AG08395 (cell line): Measurements from ENCODE around the gene MTFR1L.
"Not testable (repeated sequence)": the region's sequence is repeated elsewhere in the genome, so short reads cannot be mapped to it uniquely, and the experiment has no call there.

Source experiments
- DNase-seq: peaks from one replicate; pipeline ENCODE4 v3.0.0; 2012; ENCODE audit warnings: mixed read lengths, low spot score

The MTFR1L gene

DNA sequence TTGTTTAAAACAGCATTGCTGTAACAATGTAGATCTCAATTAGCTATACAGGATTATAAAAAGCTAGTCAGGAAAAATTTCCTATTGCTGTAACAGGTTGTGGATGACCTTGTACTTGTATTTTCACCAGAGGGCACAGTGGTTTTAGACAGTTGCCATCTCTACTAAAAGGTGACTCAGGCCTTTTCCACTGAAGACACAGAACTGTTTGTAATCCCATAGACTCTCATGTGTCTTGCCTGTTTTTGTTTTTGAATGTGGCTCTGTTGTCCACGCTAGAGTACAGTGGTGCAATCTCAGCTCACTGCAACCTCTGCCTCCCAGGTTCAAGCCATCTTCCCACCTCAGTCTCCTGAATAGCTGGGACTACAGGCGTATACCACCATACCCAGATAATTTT is 5.9 kb downstream of the MTFR1L start:
- DNase-seq, result no peak

DNA sequence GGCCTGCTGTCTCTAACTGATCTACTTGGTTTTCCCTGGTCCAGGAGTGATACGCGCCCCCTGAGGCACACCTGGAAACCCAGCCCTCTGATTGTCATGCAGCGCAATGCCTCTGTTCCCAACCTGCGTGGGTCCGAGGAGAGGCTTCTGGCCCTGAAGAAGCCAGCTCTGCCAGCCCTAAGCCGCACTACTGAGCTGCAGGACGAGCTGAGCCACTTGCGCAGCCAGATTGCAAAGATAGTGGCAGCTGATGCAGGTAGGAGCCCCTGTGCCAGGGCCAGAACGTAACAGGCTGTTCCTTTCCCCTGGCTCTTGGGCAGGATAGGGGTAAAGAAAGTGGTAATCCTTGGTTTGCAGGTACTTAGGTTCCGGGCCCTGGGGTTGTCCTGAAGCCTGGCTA is 6.8 kb downstream of the MTFR1L start:
- no peak for DNase-seq

DNA sequence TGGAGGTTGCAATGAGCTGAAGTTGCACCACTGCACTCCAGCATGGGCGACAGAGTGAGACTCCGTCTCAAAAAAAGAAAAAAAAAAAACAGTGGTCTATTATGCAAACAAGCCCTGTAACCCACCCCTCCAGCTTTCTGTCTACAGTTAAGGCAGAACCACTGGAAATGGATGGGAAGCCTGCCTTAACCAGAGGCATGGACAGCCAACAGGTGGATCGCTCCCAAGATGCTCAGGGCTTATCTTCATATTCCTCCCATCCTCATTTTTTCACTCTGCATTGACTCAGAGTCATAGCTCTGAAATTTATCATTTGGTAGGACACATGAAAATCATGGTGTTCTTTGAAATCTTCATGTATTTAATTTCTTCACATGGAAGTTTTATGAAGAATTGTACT is 8.7 kb downstream of the MTFR1L start:
- DNase-seq, result no peak

DNA sequence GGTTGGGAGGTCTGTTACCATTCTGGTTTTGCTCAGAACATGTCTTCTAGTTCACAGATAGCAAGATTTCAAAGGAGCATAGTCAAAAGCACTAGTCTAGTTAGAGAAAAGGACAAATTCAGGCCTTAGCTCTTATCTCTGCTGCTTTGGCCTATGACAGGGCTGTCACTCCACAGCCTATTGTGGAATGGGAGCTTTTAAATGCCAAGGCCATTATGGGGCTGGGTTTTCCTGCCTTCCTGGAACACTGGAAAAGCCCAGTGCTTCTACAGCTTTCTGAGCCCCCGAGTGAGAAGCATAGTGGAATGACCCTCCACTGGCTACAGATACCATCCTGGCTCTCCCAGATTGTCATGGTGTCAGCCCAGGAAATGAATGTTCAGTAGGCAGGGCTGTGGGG is 9.3 kb downstream of the MTFR1L start:
- DNase-seq, result no peak

DNA sequence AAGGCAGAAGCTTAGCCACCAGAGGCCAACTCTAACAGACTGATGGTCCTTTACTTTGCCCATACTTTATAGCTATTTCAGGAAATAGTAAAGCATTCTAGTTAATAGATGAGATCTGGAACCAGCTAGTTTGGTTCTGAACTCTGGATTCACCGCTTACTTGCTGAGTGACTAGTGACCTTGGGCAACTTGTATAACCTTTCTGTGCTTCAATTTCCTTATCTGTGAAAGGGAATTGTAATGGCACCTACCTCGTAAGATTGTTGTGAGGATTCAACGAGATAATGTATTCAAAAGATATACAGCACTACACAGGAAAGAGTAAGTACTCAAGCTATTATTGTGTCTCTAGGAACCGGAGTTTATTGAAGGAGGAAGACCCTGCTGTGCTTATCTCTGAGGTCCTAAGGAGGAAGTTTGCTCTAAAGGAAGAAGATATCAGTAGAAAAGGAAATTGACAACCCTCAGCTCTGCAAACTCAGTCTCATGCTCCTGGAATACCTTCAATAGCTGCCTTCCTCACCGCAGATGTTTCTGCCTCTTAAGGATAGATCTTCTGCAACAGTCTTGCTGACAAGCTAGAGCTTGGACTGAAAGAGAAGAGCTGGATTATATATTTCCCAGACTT is 11.9 kb downstream of the MTFR1L start:
- no peak for DNase-seq

DNA sequence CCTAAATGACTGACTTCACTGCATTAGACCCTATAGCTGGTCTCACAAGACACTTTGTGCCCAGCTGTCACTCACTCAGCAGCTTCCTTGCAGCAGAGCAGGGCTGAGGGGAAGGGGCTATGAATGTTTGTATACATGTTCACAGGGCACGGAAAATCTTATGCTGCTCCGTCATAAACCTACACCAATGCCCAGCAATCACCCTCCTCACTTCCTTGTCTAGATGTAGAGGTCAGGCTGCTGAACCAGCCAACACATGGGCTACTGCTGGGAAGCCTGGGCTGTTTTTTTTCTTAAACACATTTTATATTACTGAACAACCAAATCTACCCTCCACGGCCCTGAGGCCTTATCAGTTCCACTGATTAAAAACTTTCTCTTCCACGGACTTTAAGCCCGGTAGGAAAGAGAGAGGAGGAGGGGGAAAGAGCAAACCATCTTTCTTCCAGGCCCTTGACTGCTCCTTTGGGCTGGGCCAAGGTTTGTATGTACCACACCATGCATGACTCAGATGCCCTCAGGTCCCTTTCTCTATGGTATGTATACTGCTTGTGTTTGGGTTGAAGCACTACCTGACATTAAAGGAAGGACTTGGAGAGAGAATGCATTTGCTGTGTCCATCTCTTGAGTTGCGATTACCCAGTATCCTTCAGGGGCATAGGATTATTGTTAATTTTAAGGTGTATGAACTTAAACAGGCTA is 12.7 kb downstream of the MTFR1L start:
- no peak for DNase-seq

DNA sequence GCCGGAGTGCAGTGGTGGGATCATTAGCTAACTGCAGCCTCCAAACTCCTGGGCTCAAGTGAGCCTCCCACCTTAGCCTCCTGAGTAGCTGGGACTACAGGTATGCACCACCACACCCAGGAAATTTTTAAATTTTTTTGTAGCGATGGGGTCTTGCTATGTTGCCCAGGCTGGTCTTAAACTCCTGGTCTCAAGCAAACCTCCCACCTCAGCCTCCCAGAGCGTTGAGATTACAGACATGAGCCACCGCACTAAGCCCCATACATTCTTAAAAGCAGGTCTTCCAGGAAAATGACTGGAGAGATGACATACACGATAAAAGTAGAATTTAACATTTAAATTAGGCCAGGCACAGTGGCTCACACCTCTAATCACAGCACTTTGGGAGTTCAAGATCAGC is 13.4 kb downstream of the MTFR1L start:
- no peak for DNase-seq

DNA sequence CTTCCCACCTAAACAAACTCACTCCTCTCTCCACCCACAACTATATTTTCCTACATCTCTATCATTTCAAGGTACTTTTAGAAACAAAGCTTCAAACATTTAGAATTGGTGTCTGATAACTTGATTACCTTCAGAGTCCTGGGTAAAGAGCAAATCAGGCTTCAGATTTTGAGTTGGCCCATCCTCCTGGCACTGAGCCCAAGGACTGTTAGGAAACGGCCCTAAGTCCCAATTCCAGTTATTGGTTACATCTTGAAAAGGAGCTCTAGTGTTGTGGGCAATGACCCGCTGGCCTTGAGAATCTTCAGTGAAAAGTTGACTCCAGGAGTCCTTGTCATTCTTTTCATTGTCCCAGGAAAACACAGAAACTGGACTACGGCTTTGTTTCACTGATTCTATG is 15.1 kb downstream of the MTFR1L start:
- no peak for DNase-seq

DNA sequence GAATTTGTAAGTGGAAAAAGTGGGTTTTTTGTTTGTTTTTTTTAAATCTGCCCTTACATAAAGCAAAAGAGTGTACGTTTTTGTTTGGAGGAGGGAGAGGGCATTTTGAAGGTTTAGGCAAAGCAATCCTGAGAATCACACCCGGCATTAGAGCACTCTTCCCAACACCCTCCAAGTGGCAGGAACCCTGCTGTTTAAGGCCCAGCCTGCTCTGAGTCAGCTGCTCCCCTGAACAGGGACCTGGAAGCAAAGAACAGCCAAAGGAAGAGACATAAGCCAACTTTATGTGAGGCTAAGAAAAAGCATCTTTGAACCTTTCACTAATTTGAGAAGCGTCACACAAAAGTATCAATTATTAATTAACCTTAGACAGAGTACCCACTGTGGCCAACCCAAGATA is 16.9 kb downstream of the MTFR1L start:
- DNase-seq, result no peak

DNA sequence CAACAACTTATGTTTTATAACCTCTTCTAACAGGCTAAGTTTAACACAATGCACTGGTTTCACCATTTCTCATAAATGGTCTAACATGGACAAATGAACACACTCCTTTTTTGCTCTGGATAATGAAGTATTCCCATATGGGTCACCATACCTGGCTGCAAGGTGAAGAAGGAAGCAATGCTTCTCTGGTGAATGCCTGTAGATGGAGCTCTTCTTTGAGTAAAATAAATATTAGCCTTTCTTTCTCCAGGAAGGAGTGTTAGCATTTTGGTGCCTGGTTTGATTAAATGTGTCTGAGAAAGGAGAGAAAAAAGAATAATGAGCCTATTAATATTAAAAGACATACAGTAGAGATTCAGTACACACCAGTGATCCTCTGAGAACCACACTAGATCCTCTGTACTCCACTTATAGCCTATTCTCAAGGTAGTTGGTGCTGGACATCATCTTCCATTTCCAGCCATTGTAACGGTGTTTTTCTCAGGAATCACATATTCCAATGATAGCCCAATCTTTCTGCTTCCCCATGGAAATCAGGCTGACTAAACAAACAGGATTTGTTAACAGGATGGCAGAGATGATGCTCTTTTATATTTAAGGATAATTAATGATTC is 17.6 kb downstream of the MTFR1L start:
- no peak for DNase-seq

DNA sequence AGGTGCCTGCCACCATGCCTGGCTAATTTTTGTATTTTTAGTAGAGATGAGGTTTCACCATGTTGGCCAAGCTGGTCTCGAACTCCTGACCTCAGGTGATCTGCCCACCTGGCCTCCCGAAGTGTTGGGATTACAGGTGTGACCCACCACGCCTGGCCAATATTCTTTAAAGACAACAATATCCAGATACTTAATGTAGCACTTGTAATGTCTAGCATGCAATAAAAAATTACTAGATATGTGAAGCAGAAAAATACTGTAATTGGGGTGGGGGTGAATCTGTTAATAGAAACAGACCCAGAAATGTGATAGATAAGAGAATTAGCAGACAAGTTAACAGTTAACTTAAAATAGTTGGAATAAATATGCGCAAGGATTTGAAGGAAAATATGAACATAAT is 20.1 kb downstream of the MTFR1L start:
- not testable (repeated sequence) for DNase-seq

DNA sequence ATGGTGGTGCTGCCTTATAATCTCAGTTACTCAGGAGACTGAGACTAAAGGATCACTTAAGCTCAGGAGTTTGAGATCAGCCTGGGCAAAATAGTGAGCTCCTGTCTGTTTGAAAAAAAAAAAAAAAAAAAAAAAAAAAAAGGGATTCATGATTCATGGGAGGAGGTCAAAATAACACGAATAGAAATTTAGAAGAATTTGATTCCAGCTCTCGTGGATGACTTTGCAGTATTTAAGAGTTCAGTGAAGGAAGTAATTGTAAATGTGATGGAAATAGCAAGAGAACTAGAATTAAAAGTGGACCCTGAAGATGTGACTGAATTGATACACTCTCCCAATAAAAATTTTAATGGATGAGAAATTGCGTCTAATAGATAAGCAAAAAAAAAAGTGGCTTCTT is 23.7 kb downstream of the MTFR1L start:
- no peak for DNase-seq

DNA sequence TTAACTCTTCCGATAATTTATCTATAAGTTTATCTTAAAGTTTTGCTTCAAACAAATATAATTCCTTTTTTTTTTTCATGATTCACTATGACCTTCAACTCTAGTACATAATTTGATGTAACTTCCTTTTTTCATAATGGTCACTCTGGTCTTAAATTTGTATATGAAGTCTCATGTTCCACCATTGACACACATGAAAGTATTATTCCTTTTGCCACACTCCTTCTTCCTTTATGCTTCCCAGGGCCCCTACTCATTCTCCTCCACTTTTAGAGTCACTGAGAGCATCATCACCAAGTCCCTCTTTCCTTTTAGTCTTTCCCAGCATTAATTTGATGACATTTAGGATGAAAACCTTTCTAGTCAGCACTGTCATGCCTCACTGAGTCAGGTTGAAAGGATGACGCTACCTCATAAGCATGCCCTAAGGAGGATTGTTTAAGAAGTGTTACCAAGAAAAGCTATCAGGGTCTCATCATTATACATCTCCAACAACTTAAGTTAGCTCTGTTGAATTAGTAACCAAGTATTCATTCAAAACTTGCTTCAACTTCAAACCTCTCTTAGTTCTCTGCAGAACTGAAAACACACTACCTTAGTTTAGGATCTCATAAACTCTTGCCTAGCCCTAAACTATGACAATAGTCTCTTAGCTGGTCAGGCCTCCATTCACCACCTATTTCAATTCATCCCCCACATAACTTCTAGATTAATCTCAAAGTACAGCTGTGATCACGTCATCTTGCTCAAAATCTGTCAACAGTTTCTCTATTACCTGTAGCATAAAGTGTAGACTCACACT is 25.0 kb downstream of the MTFR1L start:
- no peak for DNase-seq

DNA sequence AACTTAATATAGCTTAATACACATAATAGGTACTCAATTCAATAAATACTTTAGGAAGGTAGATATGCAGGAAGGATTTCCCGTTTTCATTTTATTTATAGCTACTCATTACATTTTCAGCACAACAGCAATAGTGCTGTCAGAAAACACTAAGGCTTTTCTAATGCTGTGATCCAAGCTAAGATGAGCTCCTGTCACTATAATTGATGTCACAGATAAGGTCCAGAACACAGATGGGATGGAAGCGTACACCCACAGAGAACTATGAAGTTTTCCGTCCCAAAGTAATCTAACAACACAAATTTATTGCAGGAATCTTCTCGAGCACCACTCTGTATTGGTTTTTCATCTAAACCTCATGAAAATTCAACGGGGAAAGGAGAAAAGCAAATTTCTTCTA is 25.9 kb downstream of the MTFR1L start:
- DNase-seq, result no peak

DNA sequence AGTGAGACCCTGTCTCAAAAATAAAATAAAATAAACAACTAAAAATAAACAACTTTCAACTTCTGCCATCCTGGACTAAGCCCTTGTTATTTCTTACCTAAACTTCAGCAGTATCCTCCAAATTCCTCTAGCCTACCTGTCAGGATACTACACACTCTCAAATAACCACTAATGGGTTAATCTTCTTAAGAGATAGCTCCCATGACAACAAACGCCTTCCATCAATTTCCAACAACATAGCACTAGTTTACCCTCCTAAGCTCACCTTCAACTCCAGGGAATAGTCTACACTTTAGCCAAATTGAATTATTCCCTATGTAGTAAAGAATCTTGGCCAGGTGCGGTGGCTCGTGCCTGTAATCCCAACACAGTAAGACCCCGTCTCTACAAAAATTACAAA is 28.2 kb downstream of the MTFR1L start:
- no peak for DNase-seq

DNA sequence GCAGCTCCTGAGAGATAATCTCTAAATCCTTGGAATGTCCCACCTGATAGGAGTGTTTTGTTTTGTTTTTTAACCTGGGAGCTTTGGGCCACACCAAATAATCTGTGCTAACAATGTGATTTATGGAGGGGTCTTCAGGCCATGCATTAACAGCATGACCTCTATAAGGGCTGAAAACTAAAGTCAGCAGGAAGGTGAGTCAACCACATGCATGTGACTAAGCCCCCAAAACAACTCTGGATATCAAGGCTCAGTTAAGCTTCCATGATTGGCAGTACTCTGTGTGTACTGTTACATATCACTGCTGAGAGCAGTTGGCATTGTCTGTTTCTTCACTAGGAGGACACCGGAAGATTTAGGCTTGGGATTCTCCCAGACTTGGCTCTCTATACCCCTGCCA is 28.8 kb downstream of the MTFR1L start:
- no peak for DNase-seq

DNA sequence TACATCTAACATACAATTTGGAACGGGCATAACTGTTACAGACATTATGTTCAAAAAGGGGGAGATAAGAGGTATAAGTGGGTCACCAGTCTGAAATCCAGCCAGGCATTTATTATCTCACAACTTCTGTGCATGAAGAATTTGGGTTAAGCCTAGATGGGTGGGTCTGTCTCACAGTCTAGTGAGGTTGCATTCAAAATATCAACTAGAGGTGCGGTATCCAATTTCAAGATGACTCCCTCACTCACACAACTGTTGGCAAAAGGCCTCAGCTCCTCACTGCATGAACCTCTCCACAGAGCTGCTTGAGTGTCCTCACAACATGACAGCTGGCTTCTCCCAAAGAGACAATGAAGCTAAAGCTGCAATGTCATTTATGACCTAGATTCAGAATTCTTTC is 34.8 kb downstream of the MTFR1L start:
- no peak for DNase-seq

DNA sequence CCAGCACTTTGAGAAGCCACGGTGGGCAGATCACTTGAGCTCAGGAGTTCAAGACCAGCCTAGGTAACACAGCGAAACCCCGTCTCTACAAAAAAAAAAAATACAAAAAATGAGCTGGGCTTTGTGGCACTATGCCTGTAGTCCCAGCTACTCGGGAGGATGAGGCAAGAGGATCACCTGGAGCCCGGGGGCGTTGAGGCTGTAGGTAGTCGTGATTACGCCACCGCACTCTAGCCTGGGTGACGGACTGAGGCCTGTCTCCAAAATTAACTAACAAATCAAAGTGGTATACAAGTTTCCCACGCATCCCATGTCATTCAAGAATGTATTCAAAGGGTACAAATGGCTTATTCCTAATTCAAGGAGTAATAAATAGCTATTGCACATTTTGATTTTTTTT is 37.1 kb downstream of the MTFR1L start:
- DNase-seq, result no peak

DNA sequence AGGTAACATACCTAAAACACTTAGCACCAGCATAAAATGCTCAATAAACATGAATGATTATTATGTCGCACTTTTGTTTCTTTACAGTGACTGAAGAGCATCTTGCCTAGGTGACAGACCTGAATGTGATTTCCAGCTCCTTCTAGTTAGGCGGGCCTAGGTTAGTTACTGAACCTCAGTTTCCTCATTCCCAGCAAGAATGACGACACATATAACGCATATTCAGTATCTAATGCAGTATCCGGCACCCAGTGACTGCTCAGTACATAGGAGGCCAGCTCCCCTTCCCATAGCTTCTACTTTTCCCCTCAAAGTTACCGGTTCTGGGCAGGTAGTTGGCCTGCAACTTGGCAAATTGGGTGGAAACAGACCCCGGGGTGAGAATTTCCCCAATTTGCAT is 38.7 kb downstream of the MTFR1L start:
- DNase-seq, result no peak

DNA sequence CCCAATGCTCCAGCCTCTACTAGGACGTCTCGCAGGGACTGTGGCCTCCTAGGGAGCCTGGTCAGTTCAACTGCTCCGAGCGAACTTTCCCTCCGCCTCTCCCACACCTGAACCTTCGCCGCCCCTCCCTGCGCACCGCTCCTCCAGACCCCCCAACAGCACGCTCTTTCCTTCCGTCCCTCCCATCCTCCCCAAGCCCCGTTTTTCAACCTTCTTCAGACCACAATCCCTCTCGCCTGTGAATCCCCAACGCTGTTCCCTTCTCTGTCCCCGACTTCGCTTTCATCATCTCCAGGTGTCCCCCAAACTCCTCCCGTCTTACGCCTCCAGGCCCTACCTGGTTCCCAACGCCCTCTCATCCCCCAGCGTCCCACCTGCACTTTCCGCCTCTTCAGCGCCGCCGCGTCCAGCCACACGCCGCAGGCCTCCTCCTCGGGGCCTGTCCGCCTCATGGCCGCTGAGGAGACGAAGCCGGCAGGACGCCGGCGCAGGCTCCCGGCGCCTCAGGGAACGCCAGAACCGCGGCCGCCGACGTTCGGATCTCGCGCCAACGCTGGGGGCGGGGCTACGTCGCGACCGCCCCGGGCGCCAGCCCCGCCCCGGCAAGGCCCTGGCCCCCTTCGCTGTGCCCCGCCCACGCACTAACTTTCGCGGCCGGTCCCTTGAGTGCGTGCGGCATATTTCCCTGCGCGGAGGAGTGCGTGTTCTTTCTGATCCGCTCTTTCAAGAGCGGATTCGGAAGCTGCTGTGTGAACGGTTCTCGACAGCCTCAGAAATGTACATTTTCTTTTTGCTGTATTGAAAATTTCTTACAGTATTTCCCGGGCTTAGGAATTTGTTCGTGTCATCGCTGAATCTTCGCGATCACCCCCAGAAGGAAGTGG is 39.4 kb downstream of the MTFR1L start, which contains the start of gene AUNIP:
Gene AUNIP (minus strand): TSS at position 552 of the 884 bp plus-strand sequence. CDS start 100 bp downstream, at position 452.
- peak; percentile 98 for DNase-seq
